ENCODE measurements around the gene MAD1L1.
A peak's percentile ranks its signal among the peaks of the same experiment; 100 is the strongest.

The MAD1L1 gene

DNA sequence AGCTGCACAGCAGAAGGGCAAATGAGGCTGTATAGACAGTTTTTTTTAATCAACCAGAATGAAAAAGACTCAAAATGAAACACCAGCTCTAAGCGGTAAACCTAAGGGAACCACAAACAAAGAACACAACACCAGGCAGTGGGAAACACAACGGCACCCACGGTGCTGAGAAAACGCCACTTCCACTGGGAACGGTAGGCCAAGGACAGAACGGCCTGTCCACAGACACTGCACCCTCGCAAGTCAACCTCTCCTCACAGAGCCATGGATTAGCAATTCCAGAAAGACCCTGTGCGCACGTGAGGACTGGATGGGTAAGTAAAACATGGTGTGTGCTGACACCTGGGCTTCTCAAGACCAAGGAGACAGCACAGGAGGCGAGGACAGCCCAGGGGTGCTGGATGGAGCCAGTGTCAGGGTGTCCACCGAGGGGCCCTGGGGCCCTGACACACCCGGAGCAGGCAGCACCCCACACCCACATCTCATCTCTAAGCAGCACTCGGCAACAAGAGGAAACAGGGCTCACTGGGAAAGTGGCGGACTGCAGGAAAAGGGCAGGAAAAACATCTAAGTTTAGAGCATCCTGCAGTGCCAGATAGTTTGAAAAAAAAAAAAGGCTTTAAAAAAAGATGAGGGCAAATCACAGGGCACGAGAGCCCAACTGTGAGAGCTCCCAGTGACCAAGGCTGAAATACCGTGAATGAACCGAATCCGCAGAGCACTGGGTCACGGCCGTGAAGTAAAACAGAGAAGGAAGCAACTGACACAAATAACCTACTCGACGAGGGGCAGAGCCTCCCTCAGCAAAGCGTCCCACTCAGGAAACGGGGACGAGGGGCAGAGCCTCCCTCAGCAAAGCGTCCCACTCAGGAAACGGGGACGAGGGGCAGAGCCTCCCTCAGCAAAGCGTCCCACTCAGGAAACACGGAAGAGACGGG, 120.2 kb downstream of the MAD1L1 start:
- DNase-seq: no peak

DNA sequence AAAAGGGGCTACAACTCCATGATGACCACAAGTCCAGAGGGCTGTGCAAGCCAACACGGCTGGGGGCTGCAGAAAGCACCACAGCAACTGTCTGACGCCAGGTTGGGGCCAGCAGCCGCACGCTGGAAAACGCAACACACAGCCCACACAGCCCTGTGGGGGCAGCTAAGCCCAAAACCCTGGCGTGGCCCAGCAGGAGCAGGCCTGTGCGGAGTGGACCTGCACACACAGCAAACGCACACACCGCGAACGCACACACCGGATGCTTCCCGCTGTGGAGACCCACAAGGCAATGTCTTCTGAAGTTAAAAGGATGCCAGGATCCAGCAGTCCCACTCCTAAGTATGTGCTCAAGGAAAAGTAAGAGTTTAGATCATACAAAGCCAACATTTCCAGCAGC, 121.2 kb downstream of the MAD1L1 start:
- no peak for DNase-seq

DNA sequence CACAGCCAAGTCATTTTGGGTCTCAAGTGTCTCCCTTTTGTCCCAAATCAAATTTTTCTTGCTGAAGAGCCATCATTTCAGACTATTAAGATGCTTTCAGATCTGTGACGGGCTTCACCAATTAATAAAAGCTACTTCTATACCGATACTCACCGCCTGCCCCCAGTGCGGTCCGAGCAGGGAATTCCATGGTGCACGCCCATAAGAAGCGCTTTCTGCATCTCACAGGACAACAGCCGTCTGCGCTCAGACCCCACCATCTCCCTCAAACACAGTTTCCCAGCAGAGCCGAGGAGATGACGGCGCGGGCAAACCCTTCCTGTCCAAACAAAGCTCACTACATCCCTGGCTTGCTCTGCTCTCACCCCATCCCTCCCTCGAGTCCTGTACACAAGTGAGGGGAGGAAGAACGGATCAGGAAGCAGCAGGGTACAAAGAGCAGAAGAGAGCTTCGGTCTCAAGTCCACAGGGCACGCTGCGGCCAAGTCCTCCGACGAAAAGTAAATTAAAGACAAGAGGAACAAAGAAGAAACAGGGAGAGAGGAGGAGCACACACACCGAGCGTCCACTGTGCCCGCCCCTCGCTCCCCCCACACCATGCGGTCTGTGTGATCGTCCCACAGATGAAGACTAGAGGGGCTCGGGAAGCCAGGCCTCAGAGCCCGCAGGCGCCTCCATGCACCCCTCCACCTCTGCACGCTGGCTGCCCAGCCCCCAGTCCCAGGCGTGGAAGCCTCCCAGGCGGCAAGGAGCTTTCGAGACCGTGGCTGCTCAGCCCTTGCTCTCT, 121.9 kb downstream of the MAD1L1 start:
- DNase-seq: no peak

DNA sequence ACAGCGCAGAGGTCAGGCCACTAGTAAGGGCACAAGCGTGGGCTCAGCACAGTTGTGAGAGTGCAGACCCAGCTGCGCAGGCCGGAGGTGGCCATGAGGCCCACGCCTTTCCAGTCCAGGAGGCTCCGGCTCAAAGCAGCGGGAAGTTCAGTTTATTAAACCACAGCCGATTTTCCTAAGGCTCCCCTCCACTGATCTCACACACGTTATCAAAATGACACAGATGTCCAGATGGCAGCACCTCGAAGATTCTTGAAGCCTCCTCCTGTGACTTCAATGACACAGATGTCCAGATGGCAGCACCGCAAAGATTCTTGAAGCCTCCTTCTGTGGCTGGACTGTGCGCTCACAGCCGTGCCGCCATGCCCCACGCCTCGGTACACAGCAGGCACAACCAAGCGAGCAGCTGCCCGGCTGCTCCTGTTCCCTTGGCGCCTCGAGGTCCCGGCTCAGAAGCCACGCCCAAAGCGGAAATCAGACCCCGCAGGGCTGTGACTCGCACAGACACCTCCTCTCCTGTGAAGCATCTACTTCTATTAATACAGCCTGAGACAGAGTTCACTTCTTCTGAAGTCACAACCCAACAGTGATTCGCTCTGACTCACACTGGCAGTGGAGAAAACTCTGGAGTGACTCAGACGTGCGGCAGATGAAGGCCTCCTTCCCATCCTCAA, 122.7 kb downstream of the MAD1L1 start:
- DNase-seq: peak; percentile 91

DNA sequence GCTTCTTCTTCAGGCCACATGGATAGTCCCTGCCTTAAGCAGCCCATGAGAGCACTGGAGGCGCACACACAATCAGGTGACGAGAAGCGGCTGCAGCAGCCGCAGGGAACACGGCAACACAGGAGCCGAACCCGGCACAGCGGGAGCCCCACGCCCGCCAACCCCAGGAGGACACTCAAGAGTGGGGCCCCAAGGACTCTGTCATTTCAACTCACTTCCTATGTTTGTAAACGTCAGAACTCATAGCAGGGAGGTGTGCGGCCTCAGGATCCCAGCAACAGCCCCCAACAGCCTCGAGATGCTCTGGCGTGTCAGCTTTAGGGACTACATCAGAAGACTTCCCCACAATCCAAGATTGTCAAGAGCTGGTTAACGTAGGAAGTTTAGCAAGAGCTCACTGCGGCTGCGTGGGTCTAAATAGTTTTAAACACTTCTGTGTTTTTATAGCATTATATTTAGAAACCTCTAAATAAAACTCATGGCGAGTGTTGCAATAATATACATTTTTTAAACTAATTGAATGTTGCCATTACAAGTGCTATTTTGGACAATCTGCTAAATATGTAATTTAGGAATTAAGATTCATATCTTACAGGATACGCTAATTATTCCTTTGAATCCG, 123.4 kb downstream of the MAD1L1 start:
- no peak for DNase-seq

DNA sequence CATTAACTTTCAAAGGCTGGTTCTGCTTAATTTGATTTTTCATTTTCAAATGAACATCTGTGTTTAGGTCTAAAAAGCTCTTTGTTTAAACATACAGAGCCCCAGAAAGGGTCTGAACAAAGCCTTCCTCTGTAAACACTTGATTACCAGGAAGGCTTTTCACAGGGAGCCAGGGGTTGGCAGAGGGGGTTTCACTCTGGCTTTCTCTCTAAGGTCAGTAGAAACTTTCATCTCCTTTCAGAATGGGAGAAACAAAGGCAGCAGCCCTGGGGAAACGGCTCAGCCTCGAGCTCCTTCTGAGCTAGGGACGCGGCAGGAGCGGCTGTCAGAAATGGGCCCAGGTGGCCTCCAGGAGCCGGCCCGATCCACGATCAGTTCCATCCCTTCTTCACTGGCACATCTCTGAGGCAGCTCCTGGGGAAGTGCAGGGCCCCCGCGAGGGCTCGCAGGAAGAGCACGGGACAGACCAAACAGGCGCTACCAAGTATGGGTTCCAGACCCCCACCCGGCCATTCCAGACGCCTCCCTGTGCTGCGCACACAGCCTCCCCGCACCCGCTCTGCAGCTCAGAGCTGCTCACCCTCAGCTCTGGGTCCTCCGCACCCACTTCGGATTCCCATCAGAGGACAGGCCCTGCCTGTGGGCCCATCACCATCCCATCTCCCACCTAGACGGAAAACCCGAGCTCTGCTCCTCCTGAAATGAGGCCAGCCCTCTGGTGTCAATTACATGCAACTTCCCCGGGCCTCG, 124.1 kb downstream of the MAD1L1 start:
- DNase-seq: no peak

DNA sequence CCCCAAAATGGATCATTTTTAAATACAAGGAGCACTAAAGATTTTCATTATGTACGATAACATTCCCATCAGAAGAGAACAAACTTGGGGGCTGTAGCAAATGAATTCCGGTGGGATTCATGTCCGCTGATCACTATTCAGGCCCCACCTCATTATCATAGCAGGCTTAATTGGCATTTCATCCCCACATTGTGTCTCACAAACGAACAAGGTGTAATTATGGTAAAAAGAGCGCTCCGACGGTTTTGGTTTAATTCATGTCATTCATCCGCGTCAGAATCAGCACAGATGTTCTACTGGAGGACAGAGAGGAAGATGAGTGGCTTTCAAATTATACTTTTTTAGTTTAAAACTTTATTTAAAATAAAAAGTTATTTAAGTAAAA, 124.7 kb downstream of the MAD1L1 start:
- DNase-seq: no peak

DNA sequence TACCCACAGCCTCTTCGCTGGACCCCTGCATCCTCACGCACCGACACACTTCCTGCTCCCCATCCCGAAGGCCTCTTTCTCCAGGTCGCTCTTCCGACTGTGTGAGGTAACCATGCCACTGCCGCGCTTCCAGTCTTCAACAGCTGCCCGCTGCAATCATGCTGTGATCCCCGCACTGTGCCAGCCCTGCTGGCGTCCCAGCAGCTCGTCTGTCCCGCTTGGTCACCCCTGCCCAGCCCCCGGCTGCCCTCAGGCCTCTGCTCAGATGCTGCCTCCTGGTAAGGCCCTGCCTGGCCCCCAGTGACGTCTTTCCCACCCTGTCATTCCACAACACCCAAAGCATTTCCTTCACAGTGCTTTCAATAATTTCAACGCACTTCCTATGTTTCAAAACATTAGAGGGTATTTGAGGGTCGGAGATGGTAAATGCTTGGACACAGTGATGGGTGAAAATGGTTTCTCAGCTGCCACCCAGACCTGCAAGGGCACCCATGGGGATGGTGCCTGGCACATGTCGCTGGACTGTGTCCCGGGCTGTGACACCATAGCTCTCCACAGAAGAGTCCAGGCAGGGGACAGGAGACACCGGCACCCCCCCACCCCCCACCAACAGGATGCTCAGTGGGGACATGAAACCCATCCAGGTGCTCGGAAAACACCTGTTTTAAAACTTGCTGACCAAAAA, 125.2 kb downstream of the MAD1L1 start:
- DNase-seq: no peak

DNA sequence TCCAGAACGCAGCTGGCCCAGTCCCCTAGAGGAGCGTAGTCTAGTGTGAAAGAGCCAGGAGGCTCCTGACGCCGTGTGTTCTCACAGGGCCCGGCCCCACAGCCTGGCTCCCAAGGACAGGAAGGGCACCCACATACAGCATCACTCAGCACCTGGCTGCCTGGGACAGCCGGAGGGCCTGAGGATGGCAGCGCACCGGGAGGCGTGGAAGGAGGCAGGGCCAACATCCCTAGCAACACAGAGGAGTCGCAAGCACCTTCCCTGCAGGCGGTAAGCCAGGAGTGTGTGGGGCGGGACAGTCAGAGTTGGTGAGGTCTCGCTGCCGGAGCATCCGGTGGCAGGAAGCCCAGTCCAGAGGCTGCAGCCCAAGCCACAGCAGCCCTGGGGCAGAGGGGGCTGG, 125.8 kb downstream of the MAD1L1 start:
- peak; percentile 49 for DNase-seq

DNA sequence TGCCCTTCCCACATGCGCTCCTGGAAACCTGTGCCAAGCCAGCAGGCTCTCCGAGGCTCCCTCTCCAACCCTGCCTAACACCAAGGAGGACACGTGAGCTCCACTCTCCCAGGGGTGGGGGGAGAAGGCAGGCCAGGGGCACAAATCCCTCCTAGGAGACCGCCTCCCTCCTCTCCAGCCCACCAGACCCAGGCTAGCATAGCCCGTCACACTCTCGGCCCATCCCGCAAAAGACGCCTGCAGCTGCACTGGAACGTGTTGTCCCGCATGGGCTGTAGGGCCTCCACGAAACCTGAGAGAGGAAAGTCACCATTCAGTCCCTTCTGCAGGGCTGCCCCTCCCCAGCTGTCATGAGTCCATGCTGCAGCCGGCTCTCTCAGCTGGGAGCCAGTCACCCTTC, 126.3 kb downstream of the MAD1L1 start:
- no peak for DNase-seq

DNA sequence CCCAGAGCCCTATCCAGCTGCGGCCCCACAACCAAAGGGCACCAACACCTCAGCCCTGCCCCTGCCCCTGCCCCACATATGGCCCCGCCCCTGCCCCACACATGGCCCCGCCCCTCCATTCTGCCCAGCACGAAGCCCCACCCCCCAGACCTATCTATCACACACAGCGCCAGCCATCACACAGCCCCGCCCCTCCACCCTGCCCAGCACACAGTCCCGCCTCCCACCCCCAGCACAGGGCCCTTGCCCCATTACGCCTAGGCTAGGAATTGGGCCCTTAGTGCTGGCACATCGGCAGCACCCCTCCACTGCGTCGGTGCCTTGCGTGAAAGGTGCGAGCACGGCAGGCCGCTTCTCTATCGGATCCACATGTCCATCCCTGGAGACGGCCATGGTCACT, 126.8 kb downstream of the MAD1L1 start:
- no peak for DNase-seq

DNA sequence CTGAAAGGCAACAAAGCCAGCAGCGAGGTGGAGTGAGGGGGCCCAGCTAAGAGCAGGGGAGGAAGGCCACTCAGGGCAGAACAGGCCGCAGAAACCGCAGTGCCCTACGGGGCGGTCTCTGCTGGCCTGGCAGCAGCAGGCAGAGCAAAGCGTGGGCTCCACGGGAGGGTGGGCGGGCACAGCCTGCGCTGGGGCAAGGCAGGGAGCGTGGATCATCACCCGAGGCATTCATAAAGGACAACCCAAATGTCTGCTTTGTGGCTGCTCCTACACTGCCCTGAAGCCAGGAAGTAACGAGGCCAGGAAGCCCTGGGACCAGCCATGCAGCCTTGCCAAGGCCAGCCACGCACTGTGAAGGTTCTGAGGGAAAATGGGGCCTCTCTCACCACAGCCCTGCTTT, 127.5 kb downstream of the MAD1L1 start:
- no peak for DNase-seq

DNA sequence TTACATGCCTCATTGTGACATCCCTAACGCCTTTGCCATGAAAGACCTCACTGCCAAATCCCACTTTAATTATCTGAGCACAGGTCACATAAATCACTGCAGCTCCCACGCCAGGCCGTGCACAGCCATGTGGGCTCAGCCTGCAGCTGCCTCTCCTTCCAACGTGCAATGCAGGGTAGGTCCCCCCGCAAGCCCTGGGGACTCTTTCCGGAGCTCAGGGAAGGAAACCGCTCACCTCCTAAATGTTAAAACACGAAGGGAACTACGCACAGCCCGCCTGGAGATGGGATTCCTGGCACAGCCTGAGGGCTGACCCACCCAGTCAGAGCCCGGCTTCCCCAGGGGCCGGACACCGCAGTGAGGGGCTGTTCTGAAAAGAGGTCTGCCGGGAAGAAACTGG, 128.0 kb downstream of the MAD1L1 start:
- no peak for DNase-seq

DNA sequence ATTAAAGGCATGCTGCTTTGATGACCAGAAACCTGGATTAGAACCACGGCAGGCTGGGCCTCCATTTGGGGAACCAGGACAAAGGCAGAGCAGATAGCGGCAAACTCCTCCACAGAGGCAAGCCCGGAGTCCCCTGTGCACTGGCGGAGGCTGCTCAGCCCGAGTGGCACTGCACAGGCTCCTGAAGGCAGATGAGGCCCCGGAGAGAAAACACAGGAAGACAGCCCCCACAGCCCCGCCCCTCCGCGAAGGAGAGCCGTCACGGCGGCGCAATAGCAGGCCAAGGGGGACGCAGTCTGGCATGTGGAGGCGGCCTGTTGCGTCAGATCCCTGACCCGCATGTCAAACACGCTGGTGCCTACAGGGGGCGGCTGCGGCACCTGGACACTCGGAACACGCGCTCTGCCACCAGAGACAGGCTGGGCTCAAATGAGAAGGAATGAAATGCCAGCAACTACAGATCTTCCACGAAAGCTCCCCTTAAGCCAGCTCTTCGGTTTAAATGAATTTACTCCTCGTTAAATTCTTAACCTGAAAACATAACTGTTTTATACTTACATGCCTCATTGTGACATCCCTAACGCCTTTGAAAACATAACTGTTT, 128.5 kb downstream of the MAD1L1 start:
- peak; percentile 96 for DNase-seq

DNA sequence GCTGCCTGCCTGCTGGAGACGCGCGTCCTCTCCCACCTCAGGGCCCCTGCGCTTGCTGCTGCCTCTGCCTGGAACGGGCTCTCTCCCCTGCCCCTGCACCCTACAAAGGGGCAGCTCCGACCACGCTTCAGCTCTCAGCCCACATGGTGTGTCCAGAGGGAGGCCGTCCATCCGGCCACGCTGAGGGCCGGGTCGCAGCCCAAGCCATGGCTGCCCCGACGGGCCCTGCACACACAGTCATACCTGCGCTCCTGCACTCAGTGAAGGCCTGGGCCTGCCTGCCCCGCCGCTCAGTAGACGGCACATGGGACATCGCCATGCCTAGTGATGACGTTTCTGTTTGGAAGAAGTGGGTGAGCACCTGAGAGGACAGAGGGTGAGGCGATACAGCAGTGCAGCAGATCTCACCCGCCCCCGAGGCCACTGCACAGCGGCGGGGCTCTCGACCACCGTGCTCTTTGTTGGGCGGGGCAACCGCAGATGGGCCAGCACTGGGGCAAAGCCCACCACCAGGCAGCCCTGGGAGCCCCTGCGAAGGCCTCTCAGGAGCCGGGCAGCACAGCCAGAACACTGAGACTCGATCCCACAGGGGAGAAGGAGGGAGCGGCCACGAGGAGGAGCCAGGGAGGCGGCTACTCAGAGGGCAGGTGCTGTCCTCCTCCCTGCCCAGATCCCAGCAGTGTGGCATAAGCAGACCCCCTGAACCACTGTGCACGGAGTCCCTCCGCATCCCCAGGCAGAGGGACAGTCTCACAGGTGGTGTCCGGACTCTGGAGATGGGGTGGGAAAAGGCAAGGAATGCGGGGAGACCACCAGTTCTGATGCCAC, 129.5 kb downstream of the MAD1L1 start:
- DNase-seq: no peak

DNA sequence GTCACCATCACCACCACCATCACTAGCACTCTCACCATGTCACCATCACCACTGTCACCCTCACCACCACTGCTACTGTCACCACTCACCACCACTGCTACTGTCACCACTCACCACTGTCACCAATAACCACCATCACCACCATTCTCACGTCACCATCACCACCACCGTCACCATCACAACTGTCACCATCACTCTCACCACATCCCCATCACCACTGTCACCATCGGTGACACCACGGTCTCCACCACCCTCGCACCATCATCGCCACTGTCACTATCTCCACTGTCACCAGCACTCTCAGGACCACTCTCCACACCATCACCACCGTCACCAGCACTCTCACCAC, 130.4 kb downstream of the MAD1L1 start:
- no peak for DNase-seq

DNA sequence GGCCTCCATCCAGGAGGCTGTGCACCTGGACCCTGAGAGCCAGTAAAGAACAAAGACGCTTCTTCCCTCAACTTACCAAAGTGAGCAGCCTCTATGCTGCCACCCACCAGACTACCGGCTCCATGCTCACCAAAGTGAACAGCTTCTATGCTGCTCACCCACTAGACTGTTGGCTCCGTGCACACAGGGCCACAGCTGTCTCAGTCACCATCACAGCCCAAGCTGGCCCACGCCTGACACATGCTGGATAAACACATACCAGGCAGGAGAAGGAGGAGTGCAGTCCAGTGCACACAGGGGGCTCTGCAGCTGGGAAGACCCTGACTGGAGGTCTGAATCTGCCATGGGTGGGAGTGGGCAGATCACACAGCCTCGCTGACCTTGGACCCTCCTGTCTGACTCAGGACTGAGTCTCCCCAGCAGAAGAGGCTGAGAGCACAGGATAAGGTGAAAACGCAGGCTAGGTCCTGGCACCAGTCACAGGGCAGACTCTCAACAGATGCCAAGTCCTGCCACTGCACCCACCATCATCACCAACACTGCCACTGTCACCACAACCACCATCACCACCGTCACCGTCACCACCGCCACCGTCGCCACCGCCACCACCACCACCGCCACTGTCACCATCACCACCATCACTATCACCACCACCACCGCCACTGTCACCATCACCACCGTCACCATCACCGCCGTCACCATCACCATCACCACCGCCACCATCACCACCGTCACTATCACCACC, 130.9 kb downstream of the MAD1L1 start:
- no peak for DNase-seq

DNA sequence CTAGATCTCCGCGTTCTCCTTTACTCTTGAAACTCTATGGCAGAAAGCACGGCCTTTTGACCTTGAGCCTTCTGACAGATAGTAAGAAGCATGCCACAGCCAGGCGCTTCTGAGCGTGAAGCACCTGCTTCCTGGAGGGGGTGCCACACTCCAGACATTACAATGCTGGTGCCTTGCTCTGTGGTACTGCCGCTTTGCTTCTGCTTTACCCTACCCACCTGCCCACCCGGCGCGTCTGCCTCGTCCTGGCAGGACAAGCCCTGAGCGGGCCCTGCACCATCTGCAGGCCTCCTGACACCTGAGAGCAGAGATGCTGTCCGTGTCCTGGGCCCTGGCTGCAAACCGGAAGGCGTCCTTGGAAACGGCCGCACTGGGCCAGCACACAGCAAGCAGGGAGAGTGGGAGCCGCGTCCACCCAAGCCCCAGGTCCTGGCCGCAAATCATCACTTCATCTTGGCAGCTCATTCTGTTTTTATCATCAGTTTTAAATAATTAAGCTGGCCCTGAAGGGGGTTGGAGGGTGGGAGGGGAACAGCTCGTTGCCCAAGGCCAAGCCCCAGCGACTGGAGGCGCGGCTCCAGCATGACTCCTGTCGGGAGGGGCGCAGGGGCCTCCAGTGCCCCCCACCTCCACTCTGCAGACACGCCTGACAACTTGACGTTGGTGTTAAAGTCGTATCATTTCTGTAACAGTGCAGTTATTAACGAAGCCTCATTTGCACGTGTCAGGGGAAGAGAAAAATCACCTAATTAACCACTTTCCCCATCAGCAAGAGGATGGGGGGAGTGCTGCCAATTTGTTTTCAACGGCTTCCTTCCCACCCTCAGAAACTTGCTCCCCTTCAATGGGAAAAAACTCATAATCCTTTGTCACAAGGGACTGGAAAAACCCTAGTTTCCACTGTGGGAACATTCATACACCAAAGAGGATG, 132.2 kb downstream of the MAD1L1 start:
- DNase-seq: peak; percentile 57
